ENCODE results near the gene LITAF.

Gene LITAF

GRCh38 chr16:11613381-11614303, 26.9 kb upstream of the LITAF start:
- TF ChIP-seq GABPA (IDR thresholded peaks at IDR 0.05; ENCODE audit: low read depth) (peak; percentile 54), REST (IDR thresholded peaks at IDR 0.05; ENCODE audit: insufficient replicate concordance, low read depth) (no peak), SPI1 (IDR thresholded peaks at IDR 0.05; ENCODE audit: borderline replicate concordance, low read depth) (peak; percentile 74), POLR2AphosphoS5 (IDR thresholded peaks at IDR 0.05; ENCODE audit: low read depth) (peak; percentile 94), CTCF (IDR thresholded peaks at IDR 0.05; ENCODE audit: insufficient read depth, low read length) (no peak)
- DNase-seq (ENCODE audit: low read depth in 1 of 2, low spot score in 1 of 2): peak; percentile 91 to 93
- no peak overlapping the region for H3K4me3 ChIP-seq (replicated peaks; ENCODE audit: insufficient read depth, low read length)
- peak overlapping the region; percentile 87 for H3K27ac ChIP-seq (replicated peaks)
- H3K27me3 ChIP-seq (ENCODE audit: insufficient read depth, poor library complexity, severe bottlenecking): no peaks in the 10 kb centered on the region

- TF ChIP-seq CTCF (IDR thresholded peaks at IDR 0.05; ENCODE audit: insufficient read depth, low read length) (no peak), GABPA (IDR thresholded peaks at IDR 0.05; ENCODE audit: low read depth) (0 out of 2 replicates have a peak, but pooled peaks have one; percentile 26)
- H3K27ac ChIP-seq (replicated peaks): peak overlapping the region; percentile 87
- H3K4me3 ChIP-seq (replicated peaks; ENCODE audit: insufficient read depth, low read length): no peak overlapping the region
- H3K27me3 ChIP-seq (ENCODE audit: insufficient read depth, poor library complexity, severe bottlenecking): no peaks in the 10 kb centered on the region
- no peak for DNase-seq (ENCODE audit: low read depth in 1 of 2, low spot score in 1 of 2)
These were observed 25.9 kb upstream of the LITAF start for GRCh38 chr16:11612665-11613025.

- TF ChIP-seq POLR2AphosphoS5 (IDR thresholded peaks at IDR 0.05; ENCODE audit: low read depth) (peak; percentile 97), GABPA (IDR thresholded peaks at IDR 0.05; ENCODE audit: low read depth) (no peak; the same call in 1 of the 2 replicates), CTCF (IDR thresholded peaks at IDR 0.05; ENCODE audit: insufficient read depth, low read length) (no peak), SPI1 (IDR thresholded peaks at IDR 0.05; ENCODE audit: borderline replicate concordance, low read depth) (peak; percentile 59; the same call in 1 of the 2 replicates), REST (IDR thresholded peaks at IDR 0.05; ENCODE audit: insufficient replicate concordance, low read depth) (no peak)
- H3K27ac ChIP-seq (replicated peaks): peak overlapping the region; percentile 87
- no peak overlapping the region for H3K4me3 ChIP-seq (replicated peaks; ENCODE audit: insufficient read depth, low read length)
- DNase-seq (ENCODE audit: low read depth in 1 of 2, low spot score in 1 of 2): peak; percentile 95 to 97
- H3K27me3 ChIP-seq (ENCODE audit: insufficient read depth, poor library complexity, severe bottlenecking): no peaks in the 10 kb centered on the region
These were observed 25.3 kb upstream of the LITAF start for GRCh38 chr16:11611871-11612664.
